ENCODE results near the gene IGSF21. TPM values are rescaled to one million over a fixed set of nuclear protein-coding genes. Genes with fewer than 3 reads are reported as not detected.

Gene IGSF21
- total RNA-seq, 2 experiments from 2014 or later = not detected

DNA sequence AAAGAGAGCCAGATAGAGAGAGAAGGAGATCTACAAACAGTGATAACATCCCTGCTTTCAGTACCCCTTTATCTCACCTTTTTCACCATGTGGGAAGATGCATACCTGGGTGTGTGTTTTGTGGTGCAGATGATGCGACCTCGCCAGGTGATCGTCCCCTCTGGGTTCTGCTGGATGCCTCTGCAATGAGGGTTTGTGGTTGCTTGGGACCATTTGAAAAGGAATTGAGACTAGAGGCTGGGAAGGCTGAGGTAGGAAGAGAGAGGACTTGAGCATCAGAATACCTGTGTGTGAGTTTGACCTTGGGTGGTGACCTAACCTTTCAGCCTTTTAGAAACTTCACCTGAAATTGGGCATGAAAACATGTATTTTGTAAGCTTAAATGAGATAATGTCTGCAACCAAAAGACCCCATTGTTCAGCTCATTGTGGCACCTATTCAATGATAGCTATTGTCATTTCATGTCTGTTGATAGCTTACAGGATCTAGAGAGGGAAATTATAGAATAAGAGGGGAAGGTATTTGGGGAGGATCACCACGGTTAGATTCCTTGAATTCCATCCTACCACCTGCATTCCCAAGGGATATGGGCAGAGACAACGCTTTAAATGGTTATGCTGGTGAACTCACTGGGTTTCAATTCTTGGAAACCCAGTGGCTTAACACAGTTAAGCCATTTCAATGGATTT lies 125.7 kb downstream of the IGSF21 start:
- Mint-ChIP-seq H3K4me1 (ENCODE audit: low read depth) (no peaks in the 10 kb centered on the region), H3K9me3 (peaks cover 42% of the 10 kb centered on the region), H3K36me3 (peaks cover 1% of the 10 kb centered on the region), H3K27me3 (peaks cover 15% of the 10 kb centered on the region), H3K4me3 (no peak overlapping the region), H3K27ac (no peak overlapping the region)
- DNase-seq = no peak
- intact Hi-C loops (cut with micrococcal nuclease) = no loop called here
- CTCF ChIA-PET = interaction anchor here (0.8 to 1.4 kb wide), 2 partner anchors 14 to 34 kb away, joined by 3 read pairs; no protein-coding TSS in a partner anchor
- POLR2A ChIA-PET = no interaction called here

DNA sequence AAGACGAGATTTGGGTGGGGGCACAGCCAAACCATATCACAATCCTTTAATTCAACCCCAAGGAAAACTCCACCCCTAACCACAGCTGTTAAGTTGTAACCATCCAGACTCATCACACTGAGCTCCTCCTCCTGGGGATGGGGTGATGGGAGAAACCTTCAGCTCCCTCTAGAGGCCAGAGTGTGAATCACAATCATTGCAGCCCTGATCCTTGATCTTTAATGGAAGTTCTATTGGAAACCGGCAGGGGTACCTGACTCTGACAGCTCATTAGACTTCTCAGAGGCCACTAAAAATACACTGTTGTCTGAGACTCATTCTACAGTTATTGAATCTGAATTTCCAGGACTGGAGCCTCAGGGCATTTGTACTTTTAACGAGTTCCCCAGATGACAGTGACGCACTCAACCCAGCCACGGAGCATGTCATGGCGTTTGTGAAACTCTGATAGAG lies 127.2 kb downstream of the IGSF21 start:
- peak; percentile 26 for DNase-seq
- intact Hi-C loops (cut with micrococcal nuclease) = no loop called here
- Mint-ChIP-seq H3K4me1 (ENCODE audit: low read depth) (no peaks in the 10 kb centered on the region), H3K27me3 (peaks cover 17% of the 10 kb centered on the region), H3K27ac (no peak overlapping the region), H3K4me3 (no peak overlapping the region), H3K36me3 (peaks cover 1% of the 10 kb centered on the region), H3K9me3 (peaks cover 42% of the 10 kb centered on the region)
- ChIA-PET POLR2A (no interaction called here), CTCF (interaction anchor here (0.7 to 1.0 kb wide), 4 partner anchors 12 to 573 kb away, joined by 3 to 6 read pairs (median 4); no protein-coding TSS in a partner anchor)

- H3K27ac Mint-ChIP-seq = no peak overlapping the region
- no peaks in the 10 kb centered on the region for H3K36me3 Mint-ChIP-seq
- intact Hi-C loops (cut with micrococcal nuclease) = no loop called here
- DNase-seq = no peak
- ChIA-PET CTCF (no interaction called here), POLR2A (no interaction called here)
- H3K27me3 Mint-ChIP-seq = peaks cover 10% of the 10 kb centered on the region
- H3K4me1 Mint-ChIP-seq (ENCODE audit: low read depth) = no peaks in the 10 kb centered on the region
- no peak overlapping the region for H3K4me3 Mint-ChIP-seq
- peaks cover 26% of the 10 kb centered on the region for H3K9me3 Mint-ChIP-seq
Measured at GRCh38 chr1:18237371-18237770, 129.8 kb downstream of the IGSF21 start.

DNA sequence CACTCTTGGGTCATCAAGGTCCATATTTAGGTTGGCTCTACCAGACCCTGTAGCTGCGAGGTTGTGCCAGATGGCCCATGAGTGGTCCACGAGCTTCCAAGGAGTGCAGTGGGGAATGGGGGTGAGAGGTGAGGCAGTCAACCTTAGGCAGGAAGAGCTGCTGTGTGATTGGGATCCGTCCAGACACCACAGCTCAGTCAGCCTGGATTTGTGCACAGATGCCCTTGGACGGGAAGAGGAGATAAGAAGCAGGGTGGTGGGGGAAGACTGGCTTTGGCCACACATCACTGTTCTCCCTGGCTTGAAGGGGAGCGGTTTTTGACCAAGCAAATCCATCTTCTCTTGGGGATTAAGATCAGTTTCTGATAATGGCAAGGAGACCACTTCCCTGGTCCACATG lies 130.6 kb downstream of the IGSF21 start:
- no peaks in the 10 kb centered on the region for H3K4me1 Mint-ChIP-seq (ENCODE audit: low read depth)
- DNase-seq = no peak
- H3K9me3 Mint-ChIP-seq = peaks cover 18% of the 10 kb centered on the region
- H3K36me3 Mint-ChIP-seq = no peaks in the 10 kb centered on the region
- no peak overlapping the region for H3K4me3 Mint-ChIP-seq
- ChIA-PET POLR2A (no interaction called here), CTCF (interaction anchor here (1.3 kb wide), 1 partner anchor 61 kb away, joined by 3 read pairs; no protein-coding TSS in a partner anchor)
- peaks cover 10% of the 10 kb centered on the region for H3K27me3 Mint-ChIP-seq
- H3K27ac Mint-ChIP-seq = no peak overlapping the region
- intact Hi-C loops (cut with micrococcal nuclease) = no loop called here

DNA sequence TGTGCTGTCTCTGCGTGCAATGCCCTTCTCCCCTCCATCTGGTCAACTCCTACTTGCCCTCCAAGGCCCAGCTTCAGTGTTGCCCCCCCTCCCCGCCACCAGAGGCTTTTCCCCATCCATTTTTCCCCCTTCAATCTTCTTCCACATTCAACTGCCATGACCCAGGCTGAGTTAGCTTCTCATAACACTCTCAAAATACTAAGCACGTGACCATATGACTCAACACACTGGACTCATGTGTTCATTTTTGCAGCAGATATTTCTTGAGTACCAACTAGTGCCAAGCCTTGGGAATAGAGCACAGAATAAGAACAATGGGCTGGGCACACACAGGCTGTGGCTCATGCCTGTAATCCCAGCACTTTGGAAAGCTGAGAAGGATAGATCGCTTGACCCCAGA lies 132.1 kb downstream of the IGSF21 start:
- H3K9me3 Mint-ChIP-seq = peaks cover 13% of the 10 kb centered on the region

DNA sequence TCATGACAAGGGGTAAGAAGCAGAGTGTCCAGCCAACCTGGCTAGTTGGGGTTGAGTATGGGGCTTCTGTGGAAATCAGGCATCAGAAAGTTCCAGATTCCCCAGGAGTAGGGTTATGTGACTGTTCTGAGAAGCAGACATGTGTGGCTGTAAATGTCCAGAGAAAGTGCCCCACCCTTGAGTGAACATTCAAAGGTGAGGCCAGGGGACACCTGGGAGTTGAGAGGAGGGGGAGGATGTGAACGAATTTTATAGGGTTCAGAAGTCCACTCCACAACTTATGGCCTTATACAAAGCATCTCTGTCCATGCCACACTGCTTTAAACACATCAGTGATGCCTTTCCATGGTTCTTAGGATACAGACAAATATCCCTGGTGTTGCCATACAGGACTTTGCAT lies 133.3 kb downstream of the IGSF21 start:
- POLR2A ChIA-PET = no interaction called here
- peaks cover 2% of the 10 kb centered on the region for H3K9me3 Mint-ChIP-seq
- CTCF ChIA-PET = no interaction called here
- peaks cover 3% of the 10 kb centered on the region for H3K27me3 Mint-ChIP-seq
- H3K4me1 Mint-ChIP-seq (ENCODE audit: low read depth) = no peaks in the 10 kb centered on the region
- intact Hi-C loops (cut with micrococcal nuclease) = no loop called here
- H3K27ac Mint-ChIP-seq = no peak overlapping the region
- DNase-seq = no peak
- no peak overlapping the region for H3K4me3 Mint-ChIP-seq
- no peaks in the 10 kb centered on the region for H3K36me3 Mint-ChIP-seq

More for the DNA sequence above, 132.1 kb downstream of the IGSF21 start:
- DNase-seq = no peak
- intact Hi-C loops (cut with micrococcal nuclease) = no loop called here
- ChIA-PET CTCF (interaction anchor here (0.8 kb wide), 1 partner anchor 63 kb away, joined by 3 read pairs; no protein-coding TSS in a partner anchor), POLR2A (no interaction called here)
- H3K27ac Mint-ChIP-seq = no peak overlapping the region
- H3K36me3 Mint-ChIP-seq = no peaks in the 10 kb centered on the region
- H3K4me1 Mint-ChIP-seq (ENCODE audit: low read depth) = no peaks in the 10 kb centered on the region
- no peak overlapping the region for H3K4me3 Mint-ChIP-seq
- peaks cover 10% of the 10 kb centered on the region for H3K27me3 Mint-ChIP-seq

- no peak for DNase-seq
- intact Hi-C loops (cut with micrococcal nuclease) = no loop called here
- ChIA-PET CTCF (no interaction called here), POLR2A (no interaction called here)
- H3K4me3 Mint-ChIP-seq = no peak overlapping the region
- H3K36me3 Mint-ChIP-seq = no peaks in the 10 kb centered on the region
- no peaks in the 10 kb centered on the region for H3K9me3 Mint-ChIP-seq
- no peak overlapping the region for H3K27ac Mint-ChIP-seq
- H3K4me1 Mint-ChIP-seq (ENCODE audit: low read depth) = no peaks in the 10 kb centered on the region
- peaks cover 3% of the 10 kb centered on the region for H3K27me3 Mint-ChIP-seq
Measured at GRCh38 chr1:18241891-18242290, 134.3 kb downstream of the IGSF21 start.

DNA sequence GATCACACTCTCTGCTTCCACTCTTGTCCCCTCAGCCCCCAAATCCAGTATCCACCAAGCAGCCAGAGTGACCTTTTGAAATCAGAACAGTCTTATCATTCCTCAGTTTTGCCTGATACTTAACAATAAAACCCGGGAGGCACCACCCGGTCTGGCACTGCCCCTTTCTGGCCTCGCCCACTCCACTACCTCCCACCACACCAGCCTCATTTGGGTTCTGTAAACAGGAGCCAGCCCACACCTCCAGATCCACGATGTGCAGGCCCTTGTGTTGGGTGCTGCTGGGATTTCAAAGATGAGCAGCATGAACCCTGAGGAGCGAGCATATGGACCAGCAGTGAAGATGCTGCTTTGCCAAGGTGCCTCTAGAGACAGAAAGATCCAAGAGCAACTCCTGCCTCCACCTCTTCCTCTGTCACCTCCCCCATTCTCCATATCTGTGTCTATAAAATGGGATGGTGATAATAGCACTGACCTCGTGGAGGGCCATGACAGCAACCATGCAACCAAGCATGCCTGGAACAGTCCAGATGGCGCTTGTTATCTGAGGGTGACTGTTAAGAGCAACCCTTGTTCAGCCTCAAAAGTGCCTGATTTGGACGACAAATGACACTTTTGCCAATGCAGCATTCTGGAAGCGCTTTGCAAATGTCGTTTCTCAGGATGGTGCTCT lies 136.0 kb downstream of the IGSF21 start:
- no peaks in the 10 kb centered on the region for H3K36me3 Mint-ChIP-seq
- ChIA-PET CTCF (no interaction called here), POLR2A (no interaction called here)
- H3K27me3 Mint-ChIP-seq = peaks cover 3% of the 10 kb centered on the region
- intact Hi-C loops (cut with micrococcal nuclease) = no loop called here
- H3K9me3 Mint-ChIP-seq = no peaks in the 10 kb centered on the region
- no peaks in the 10 kb centered on the region for H3K4me1 Mint-ChIP-seq (ENCODE audit: low read depth)
- no peak for DNase-seq
- H3K27ac Mint-ChIP-seq = no peak overlapping the region
- H3K4me3 Mint-ChIP-seq = no peak overlapping the region

GRCh38 chr1:18244762-18245161 lies 137.2 kb downstream of the IGSF21 start:
- no peak overlapping the region for H3K4me3 Mint-ChIP-seq
- no peaks in the 10 kb centered on the region for H3K9me3 Mint-ChIP-seq
- ChIA-PET POLR2A (no interaction called here), CTCF (no interaction called here)
- no peak overlapping the region for H3K27ac Mint-ChIP-seq
- no peaks in the 10 kb centered on the region for H3K36me3 Mint-ChIP-seq
- intact Hi-C loops (cut with micrococcal nuclease) = no loop called here
- no peaks in the 10 kb centered on the region for H3K27me3 Mint-ChIP-seq
- no peaks in the 10 kb centered on the region for H3K4me1 Mint-ChIP-seq (ENCODE audit: low read depth)
- no peak for DNase-seq

DNA sequence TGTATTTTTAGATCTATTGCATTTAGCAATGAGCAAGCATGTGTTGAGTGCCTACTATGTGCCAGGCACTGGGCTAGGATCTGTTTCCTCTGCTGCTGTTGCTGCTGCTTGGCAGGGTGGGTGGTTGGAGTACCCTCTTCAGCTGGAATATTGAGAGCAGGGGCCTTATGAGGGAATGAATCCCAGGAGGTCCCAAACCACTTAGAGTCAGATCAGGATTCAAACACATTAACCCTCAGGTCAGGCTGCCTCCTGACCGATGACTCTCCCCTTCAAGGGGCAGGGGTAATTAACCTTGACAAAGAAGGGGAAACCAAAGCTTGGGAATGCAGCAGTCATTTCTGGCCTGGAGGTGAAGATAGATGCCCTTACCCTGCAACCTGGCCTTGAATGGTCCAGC lies 138.0 kb downstream of the IGSF21 start:
- no peak for DNase-seq
- Mint-ChIP-seq H3K4me3 (no peak overlapping the region), H3K4me1 (ENCODE audit: low read depth) (no peaks in the 10 kb centered on the region), H3K27me3 (no peaks in the 10 kb centered on the region), H3K9me3 (no peaks in the 10 kb centered on the region), H3K27ac (no peak overlapping the region), H3K36me3 (no peaks in the 10 kb centered on the region)
- ChIA-PET CTCF (no interaction called here), POLR2A (no interaction called here)
- intact Hi-C loops (cut with micrococcal nuclease) = no loop called here

DNA sequence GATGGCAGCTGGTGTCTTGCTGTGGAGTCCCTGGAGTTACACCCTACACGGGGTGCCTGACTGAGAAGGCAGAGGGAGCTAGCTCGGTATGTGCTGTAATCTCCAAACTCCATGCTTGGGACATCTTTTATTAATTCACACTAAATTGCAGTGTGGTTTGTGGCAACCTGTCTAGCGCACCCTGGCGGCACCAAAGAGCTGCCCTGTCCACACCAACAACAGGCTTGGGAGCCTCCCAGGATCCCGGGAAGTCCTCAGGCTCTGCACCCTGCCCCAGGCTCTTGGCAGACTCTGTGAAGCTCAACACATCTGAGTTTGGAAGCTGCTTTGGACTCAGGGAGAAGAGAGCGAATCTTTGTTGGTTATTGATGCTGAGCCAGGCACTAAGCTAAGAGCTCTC lies 138.9 kb downstream of the IGSF21 start:
- DNase-seq = no peak
- ChIA-PET POLR2A (no interaction called here), CTCF (interaction anchor here (1.2 kb wide), 1 partner anchor 12 kb away, joined by 4 read pairs; no protein-coding TSS in a partner anchor)
- Mint-ChIP-seq H3K27ac (no peak overlapping the region), H3K4me1 (ENCODE audit: low read depth) (no peaks in the 10 kb centered on the region), H3K36me3 (no peaks in the 10 kb centered on the region), H3K9me3 (peaks cover 8% of the 10 kb centered on the region), H3K4me3 (no peak overlapping the region), H3K27me3 (no peaks in the 10 kb centered on the region)
- intact Hi-C loops (cut with micrococcal nuclease) = no loop called here

GRCh38 chr1:18247151-18247550 lies 139.6 kb downstream of the IGSF21 start:
- POLR2A ChIA-PET = no interaction called here
- intact Hi-C loops (cut with micrococcal nuclease) = no loop called here

GRCh38 chr1:18249631-18250030 lies 142.0 kb downstream of the IGSF21 start:
- Mint-ChIP-seq H3K27ac (no peak overlapping the region), H3K27me3 (no peaks in the 10 kb centered on the region), H3K4me1 (ENCODE audit: low read depth) (no peaks in the 10 kb centered on the region), H3K9me3 (peaks cover 9% of the 10 kb centered on the region), H3K4me3 (no peak overlapping the region), H3K36me3 (no peaks in the 10 kb centered on the region)
- POLR2A ChIA-PET = no interaction called here
- CTCF ChIA-PET = no interaction called here
- no peak for DNase-seq
- intact Hi-C loops (cut with micrococcal nuclease) = no loop called here

More at GRCh38 chr1:18247151-18247550, 139.6 kb downstream of the IGSF21 start:
- Mint-ChIP-seq H3K4me1 (ENCODE audit: low read depth) (no peaks in the 10 kb centered on the region), H3K36me3 (no peaks in the 10 kb centered on the region), H3K27ac (no peak overlapping the region), H3K4me3 (no peak overlapping the region), H3K9me3 (peaks cover 9% of the 10 kb centered on the region), H3K27me3 (no peaks in the 10 kb centered on the region)
- no peak for DNase-seq
- CTCF ChIA-PET = interaction anchor here (1.2 kb wide), 1 partner anchor 12 kb away, joined by 4 read pairs; no protein-coding TSS in a partner anchor

All from activated CD4-positive, alpha-beta memory T cell treated with anti-CD3 and anti-CD28 coated beads for 36 hours (primary cell).